ENCODE measurements around the gene FIZ1.

- TF ChIP-seq CTCF (IDR thresholded peaks at IDR 0.05; ENCODE audit: low read length) (no peak), EZH2 (optimal IDR thresholded peaks at IDR 0.05; ENCODE audit: low read depth, low read length) (no peak), EZH2phosphoT487 (IDR thresholded peaks at IDR 0.05; ENCODE audit: low read length) (no peak)
Observed at GRCh38 chr19:55585658-55586339, 13.5 kb downstream of the FIZ1 start.
